PC-3 (cell line): ENCODE measurements around the gene PPP2R5E.

Source experiments
- CTCF ChIP-seq: fragments of 300-600 bp; sonication (generic); conservative IDR thresholded peaks from 2 replicates; pipeline ENCODE4 v1.5.1; 2017; ENCODE audit warnings: antibody characterized with exemption, low read depth, mild to moderate bottlenecking, low read length
- EZH2 ChIP-seq: fragments of 300-600 bp; sonication (generic); IDR thresholded peaks from one replicate; pipeline ENCODE4 v1.6.1; 2017; ENCODE audit warnings: antibody characterized with exemption, mild to moderate bottlenecking, low read length; ENCODE audit not compliant: unreplicated experiment
- EZH2phosphoT487 ChIP-seq: fragments of 300-600 bp; sonication (generic); IDR thresholded peaks from 2 replicates; pipeline ENCODE4 v1.6.1; 2018; ENCODE audit warnings: mild to moderate bottlenecking, antibody characterized with exemption, low read length, borderline replicate concordance

GRCh38 chr14:63367742-63368364 is 175.3 kb downstream of the PPP2R5E start:
- TF ChIP-seq CTCF (peak; percentile 34; the same call in 1 of the 2 replicates), EZH2 (no peak), EZH2phosphoT487 (no peak)
